NCI-H345 (cell line): ENCODE data around the gene TMEM63A.
"Not testable (repeated sequence)": the region's sequence is repeated elsewhere in the genome, so short reads cannot be mapped to it uniquely, and the experiment has no call there.

Source experiments
- DNase-seq: peaks from one replicate; lab custom pipeline; 2025; lab: John Stamatoyannopoulos, UW

The TMEM63A gene

GRCh38 chr1:225908773-225909172 lies 26.6 kb upstream of the TMEM63A start:
- DNase-seq = peak; percentile 70

DNA sequence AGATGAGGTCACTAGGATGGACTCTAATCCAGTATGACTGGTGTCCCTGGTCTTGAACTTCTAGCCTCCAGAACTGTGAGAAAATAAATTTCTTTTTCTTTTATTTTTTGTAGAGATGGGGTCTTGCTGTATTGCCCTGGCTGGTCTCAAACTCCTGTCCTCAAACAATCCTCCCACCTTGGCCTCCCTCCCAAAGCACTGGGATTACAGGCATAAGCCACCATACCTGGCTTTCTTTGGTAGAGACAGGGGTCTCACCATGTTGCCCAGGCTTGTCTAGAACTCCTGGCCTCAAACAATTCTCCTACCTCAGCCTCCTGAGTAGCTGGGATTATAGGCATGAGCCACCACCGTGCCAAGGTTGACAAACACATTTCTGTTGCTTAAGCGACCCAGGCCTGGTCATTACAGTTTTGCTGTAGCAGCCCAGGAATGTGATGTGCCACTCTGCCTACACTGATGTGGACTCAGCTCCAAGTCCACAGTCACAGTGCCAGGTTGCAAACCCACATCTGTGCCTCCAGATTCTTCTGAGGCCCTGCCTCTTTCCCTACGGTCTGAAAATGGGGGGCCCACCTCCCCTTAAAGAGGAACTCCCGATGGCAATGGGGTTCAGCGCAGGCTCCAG lies 25.9 kb upstream of the TMEM63A start:
- no peak for DNase-seq

DNA sequence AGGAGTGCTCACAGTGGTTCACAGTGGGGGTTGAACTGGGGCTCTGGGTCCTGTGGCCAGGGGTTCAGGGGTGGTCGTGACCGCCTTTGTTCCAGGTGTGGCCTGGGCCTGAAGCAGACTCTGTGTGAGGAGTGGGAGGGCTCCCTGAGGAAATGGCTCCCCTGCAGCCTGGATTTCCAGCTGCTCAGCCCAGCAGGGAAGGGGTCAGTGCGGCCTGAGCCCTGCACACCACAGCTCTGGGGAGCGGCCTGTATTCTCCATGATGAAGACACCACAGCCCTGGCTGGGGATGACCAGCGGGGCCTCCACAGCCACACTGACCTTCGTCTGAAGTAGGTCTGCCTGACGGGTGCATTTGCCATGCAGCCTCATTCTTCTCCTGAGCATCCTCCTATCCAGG lies 25.2 kb upstream of the TMEM63A start:
- DNase-seq = no peak

DNA sequence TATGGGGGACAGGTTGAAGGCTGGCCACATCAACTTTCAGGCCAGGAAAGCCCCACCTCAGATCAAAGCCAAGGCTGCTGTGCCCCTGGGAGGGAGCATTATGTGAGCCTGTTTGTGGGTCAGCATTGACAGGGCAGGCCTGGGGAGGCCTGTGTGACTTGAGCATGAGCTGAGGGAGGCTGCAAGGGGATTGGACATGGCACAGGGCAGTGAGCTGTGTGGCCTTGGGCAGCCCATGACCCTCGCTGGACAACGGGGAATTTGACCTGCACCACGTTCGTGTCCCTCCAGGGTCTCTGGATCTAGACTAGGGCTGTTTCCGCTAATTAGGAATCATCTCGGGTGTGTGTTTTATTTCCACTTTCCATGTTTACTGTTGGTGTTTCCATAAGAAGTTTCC lies 24.3 kb upstream of the TMEM63A start:
- no peak for DNase-seq

GRCh38 chr1:225903623-225904022 lies 21.4 kb upstream of the TMEM63A start:
- no peak for DNase-seq

- DNase-seq = no peak
Measured at GRCh38 chr1:225899044-225899925, 17.1 kb upstream of the TMEM63A start.

- DNase-seq = peak; percentile 57
Measured at GRCh38 chr1:225897595-225898514, 15.7 kb upstream of the TMEM63A start.

GRCh38 chr1:225896937-225897549 lies 14.9 kb upstream of the TMEM63A start:
- no peak for DNase-seq

GRCh38 chr1:225896494-225896893 lies 14.3 kb upstream of the TMEM63A start:
- no peak for DNase-seq

- DNase-seq = no peak
Measured at GRCh38 chr1:225892307-225892706, 10.1 kb upstream of the TMEM63A start.

- no peak for DNase-seq
Measured at GRCh38 chr1:225891229-225891972, 9.2 kb upstream of the TMEM63A start.

DNA sequence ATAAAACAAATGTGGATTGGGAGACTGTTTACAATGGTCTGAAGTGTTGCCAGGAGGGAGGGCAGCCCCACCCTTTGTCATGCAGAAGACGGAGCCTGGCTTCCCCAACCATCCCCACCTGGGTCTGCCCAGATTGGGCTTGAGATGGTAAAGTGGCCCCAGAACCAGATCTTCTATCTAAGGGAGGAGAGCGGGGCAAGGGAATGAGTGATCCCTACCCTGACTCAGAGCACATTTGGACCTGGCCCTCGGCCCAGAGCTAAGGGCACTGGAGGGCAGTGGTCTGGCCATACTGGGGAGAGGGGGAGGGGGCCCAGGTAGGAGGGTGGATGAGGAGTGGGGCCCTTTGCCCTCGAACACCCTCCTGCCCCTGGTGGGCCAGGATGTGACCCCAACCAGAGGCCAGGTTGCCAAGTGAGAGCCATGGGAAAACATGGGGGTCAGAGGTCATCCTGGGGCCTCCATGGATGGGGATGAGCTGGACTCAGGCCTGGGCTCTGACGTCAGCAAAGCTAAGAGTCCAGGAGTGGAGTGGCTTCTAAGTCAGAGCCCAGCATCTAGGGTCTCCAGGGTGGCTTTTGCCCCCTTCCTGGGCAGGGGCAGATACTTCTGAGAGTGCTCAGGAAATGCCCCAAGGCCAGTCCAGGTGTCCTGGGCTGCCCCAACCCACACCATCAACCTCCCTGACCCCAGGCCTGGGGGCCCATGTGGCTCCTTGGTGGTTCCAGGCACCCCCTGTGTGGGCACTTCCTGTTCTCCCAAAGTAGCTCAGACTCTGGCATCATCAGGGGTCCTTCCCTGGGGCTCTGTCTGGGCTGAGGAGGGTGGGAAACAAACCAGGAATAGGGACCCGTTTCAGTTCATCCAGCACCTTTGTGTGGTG lies 8.4 kb upstream of the TMEM63A start:
- DNase-seq = no peak

DNA sequence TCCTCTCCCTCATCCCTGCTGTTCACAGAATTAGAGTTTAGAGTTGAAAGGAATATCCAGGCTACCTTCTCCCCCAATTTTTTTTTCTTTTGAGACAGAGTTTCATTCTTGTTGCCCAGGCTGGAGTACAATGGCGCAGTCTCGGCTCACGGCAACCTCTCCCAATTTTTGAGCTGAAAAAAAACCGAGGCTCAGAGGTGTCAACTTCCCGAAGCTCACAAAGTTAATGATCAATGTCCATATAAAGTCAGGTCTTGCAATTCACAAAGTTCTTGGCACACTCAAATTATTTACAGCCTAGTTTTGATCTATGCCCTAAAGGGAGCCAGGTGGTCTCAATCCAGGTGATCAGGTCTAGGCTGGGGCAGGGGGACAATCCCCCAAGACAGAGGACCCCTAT lies 7.6 kb upstream of the TMEM63A start:
- DNase-seq = no peak

- no peak for DNase-seq
Measured at GRCh38 chr1:225888898-225889601, 6.9 kb upstream of the TMEM63A start, which contains the start of gene LEFTY1. LEFTY1 (minus strand) TSS chr1:225889146; CDS start chr1:225889066, 80 bp downstream.

DNA sequence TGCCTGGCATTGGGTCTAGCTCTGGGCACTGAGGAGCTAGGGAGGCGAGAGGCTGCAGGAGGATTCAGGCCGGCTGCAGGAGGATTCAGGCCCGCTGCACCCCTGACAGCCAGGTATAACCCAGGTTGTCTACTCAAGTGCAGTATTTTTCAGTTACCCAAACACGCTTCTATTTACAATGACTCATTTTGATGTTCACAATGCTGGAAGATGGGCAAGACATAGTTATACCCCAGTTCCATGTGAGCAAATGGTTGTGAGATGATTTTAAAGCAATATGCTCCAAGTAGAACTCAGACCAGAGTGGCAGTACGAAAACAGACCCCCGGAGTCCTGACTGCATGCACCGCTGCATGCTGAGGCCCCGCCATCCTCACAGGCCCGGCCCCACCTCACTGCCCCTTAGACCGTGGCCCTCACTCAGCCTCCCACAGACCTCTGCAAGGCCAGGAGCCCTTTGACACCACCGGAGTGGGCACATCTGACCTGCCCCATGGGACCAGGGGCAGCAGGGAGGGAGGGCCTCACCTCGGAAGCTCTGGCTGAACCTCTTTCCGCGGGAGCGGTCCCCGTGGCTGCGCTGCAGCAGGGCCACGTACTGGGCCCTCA lies 6.2 kb upstream of the TMEM63A start:
- no peak for DNase-seq

DNA sequence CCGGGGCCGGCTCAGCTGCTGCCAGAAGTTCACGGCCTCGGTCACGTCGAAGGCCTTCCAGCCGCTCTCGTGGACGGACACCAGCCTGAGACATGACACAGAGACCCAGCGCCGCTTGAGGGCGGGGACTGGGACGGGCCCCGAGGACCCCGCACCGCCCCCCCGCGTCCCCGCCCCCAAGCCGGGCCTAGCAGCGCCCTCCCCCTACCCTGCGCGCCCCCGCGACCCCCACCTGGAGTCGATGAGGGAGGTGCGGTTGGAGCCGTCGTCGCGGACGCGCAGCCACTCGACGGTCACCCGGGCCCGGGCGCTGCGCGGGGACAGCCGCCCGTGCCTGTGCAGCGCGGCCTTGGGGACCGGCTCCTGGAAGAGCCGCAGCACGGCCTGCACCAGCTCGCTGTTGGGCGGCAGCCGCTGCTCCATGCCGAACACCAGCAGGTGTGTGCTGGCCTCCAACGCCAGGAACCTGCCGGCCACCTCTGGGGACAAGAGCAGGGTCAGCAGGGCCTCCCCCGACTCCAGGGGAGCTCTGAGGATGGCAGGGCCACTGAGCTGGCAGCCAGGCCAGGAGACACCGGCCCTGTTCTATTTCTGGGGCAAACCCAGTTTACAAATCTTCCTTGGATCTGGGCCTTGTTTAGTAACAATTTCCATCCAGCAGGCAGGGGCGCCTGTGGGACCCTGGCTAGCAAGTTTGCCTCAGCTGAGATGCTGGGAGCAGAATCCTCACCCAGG lies 5.5 kb upstream of the TMEM63A start:
- DNase-seq = not testable (repeated sequence)

DNA sequence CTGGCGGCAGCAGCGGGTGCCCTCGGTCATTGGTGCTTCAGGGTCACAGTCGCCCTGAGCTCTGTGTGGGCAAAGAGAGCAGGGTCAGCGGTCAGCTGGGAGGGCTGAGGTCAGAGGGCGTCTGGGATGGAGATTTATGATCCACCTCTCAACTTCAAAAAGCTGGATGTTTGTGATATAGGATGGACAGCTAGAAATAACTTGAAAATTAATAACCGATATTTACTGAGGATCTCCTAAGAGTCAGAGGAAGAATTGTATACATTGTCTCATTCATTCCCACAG lies 4.8 kb upstream of the TMEM63A start:
- DNase-seq = no peak

GRCh38 chr1:225886159-225887029 lies 4.2 kb upstream of the TMEM63A start:
- DNase-seq = no peak
